K562 (cell line): ENCODE measurements around the gene KCTD4. TPM values are rescaled to one million over a fixed set of nuclear protein-coding genes. Genes with fewer than 3 reads are reported as not detected.

Experiments used
- ATAC-seq: fragments of 200-7000 bp; cut with Tn5 transposase; 3 replicates; pipeline ENCODE4 v1.9.1; 2020; ENCODE audit warnings: moderate library complexity
- BruUV-seq: library from RNA; stranded (reverse); fragments of 400-500 nt; replicated peaks from 2 replicates; lab custom pipeline; 2021; lab: Mats Ljungman, UMichigan
- CTCF ChIA-PET: fragments of 300-600 bp; formaldehyde crosslinking; extraction: SDS; loops from one replicate; lab custom pipeline; 2021; ENCODE audit warnings: low intra/inter-chr PET ratio; lab: Yijun Ruan, JAX
- POLR2A ChIA-PET: fragments of 300-600, 350-650 bp; sonication (Branson Sonifier 250); formaldehyde crosslinking; extraction: SDS; loops from one replicate; lab custom pipeline; 2021; ENCODE audit warnings: antibody characterized with exemption, inconsistent platforms; lab: Yijun Ruan, JAX
- DNase-seq, 4 experiments: peaks; one replicate each; pipeline versions ENCODE4 v3.0.0 to v3.0.0-alpha.2; 2011 to 2018; ENCODE audit warnings: low spot score in 3 of 4, mixed read lengths in 3 of 4; ENCODE audit errors: extremely low read depth in 1 of 4
- FAIRE-seq: peaks from 2 replicates; lab custom pipeline; 2011; peaks lifted over from hg19 to GRCh38; lab: Jason Lieb, UNC
- H2AFZ ChIP-seq: 2 replicates; pipeline ENCODE4 v1.6.0; 2011; ENCODE audit warnings: low read depth, low read length, control low read depth, inconsistent platforms
- H3K27ac ChIP-seq: fragments of 200-600 bp; 3 replicates; pipeline ENCODE4 v1.8.0; 2011; ENCODE audit warnings: low read depth, mild to moderate bottlenecking, control low read depth, inconsistent platforms, low read length, moderate library complexity, mixed read lengths; ENCODE audit errors: extremely low read depth
- H3K27me3 ChIP-seq, 2 experiments: fragments of 300-600 bp in 1 of 2; 2 replicates in 1 of 2; 3 replicates in 1 of 2; pipeline versions ENCODE4 v1.6.0 to v1.8.0; 2011; ENCODE audit warnings: inconsistent platforms in 2 of 2, low read length in 2 of 2, mild to moderate bottlenecking in 1 of 2, mixed read lengths in 1 of 2, moderate library complexity in 1 of 2; ENCODE audit not compliant: control insufficient read depth in 2 of 2, insufficient read depth in 2 of 2
- H3K36me3 ChIP-seq: fragments of 300-600 bp; 3 replicates; pipeline ENCODE4 v1.8.0; 2011; ENCODE audit warnings: mild to moderate bottlenecking, low read length, inconsistent platforms; ENCODE audit not compliant: control insufficient read depth, insufficient read depth
- H3K4me1 ChIP-seq, 2 experiments: fragments of 200-600 bp in 1 of 2; replicated peaks in 1 of 2; 2 replicates in 1 of 2; 3 replicates in 1 of 2; pipeline versions ENCODE4 v1.5.1 to v1.8.0; 2011; ENCODE audit warnings: inconsistent platforms in 2 of 2, low read length in 2 of 2, mild to moderate bottlenecking in 1 of 2, mixed read lengths in 1 of 2, moderate library complexity in 1 of 2; ENCODE audit not compliant: control insufficient read depth in 2 of 2, insufficient read depth in 2 of 2
- H3K4me2 ChIP-seq: 2 replicates; pipeline ENCODE4 v1.6.1; 2011; ENCODE audit warnings: low read length, control low read depth, inconsistent platforms, mixed read lengths; ENCODE audit not compliant: insufficient read depth
- H3K4me3 ChIP-seq: fragments of 200-600 bp; sonication (generic), shearing (Covaris generic); 2 replicates; pipeline ENCODE4 v1.5.1; 2016; ENCODE audit warnings: control low read depth, inconsistent platforms
- H3K79me2 ChIP-seq: fragments of 200-600 bp; 3 replicates; pipeline ENCODE4 v1.8.0; 2011; ENCODE audit warnings: low read length, inconsistent platforms; ENCODE audit not compliant: control insufficient read depth, insufficient read depth
- H3K9ac ChIP-seq, 2 experiments: 2 replicates each; pipeline versions ENCODE4 v1.6.0 to v1.6.1; 2011; ENCODE audit warnings: low read depth in 2 of 2, low read length in 2 of 2, control low read depth in 1 of 2, inconsistent platforms in 1 of 2, mild to moderate bottlenecking in 1 of 2, mixed read lengths in 1 of 2; ENCODE audit not compliant: insufficient read depth in 1 of 2
- H3K9me1 ChIP-seq: one replicate; pipeline ENCODE4 v1.6.0; 2011; ENCODE audit warnings: inconsistent platforms, mild to moderate bottlenecking, low read length, moderate library complexity; ENCODE audit not compliant: control insufficient read depth, insufficient read depth
- H3K9me3 ChIP-seq: replicated peaks from 2 replicates; pipeline ENCODE4 v1.5.1; 2011; ENCODE audit warnings: low read depth, low read length, inconsistent platforms; ENCODE audit not compliant: control insufficient read depth, insufficient read depth
- H4K20me1 ChIP-seq: replicated peaks from 2 replicates; pipeline ENCODE4 v1.6.1; 2011; ENCODE audit warnings: low read length, inconsistent platforms, mixed read lengths; ENCODE audit not compliant: control insufficient read depth, insufficient read depth
- HSF4 ChIP-seq: fragments of 250-450 bp; sonication (Bioruptor Pico); IDR thresholded peaks from 2 replicates; pipeline ENCODE4 v2.1.2; 2022; ENCODE audit warnings: mild to moderate bottlenecking, moderate library complexity, borderline replicate concordance
- MCM7 ChIP-seq, 2 experiments: fragments of 450-650 bp; IDR thresholded peaks; 2 replicates each; pipeline ENCODE4 v1.6.1; 2016 to 2018
- NCOR1 ChIP-seq: fragments of 450-650 bp; IDR thresholded peaks from 2 replicates; pipeline ENCODE4 v1.6.1; 2016; ENCODE audit warnings: mild to moderate bottlenecking, moderate library complexity
- RAD21 ChIP-seq, 2 experiments: fragments of 250-450 bp in 1 of 2; fragments of 450-650 bp in 1 of 2; sonication (Bioruptor Pico) in 1 of 2; formaldehyde crosslinking in 1 of 2; IDR thresholded peaks in 1 of 2; conservative IDR thresholded peaks in 1 of 2; 2 replicates each; pipeline versions ENCODE4 v1.4.0 to v1.8.0; 2020 to 2022; ENCODE audit warnings: mild to moderate bottlenecking in 2 of 2, moderate library complexity in 1 of 2
- SMAD1 ChIP-seq: fragments of 150-350 bp; IDR thresholded peaks from 2 replicates; pipeline ENCODE4 v1.6.1; 2014; ENCODE audit warnings: low read length, low read depth; ENCODE audit not compliant: partially characterized antibody
- ZNF174 ChIP-seq: fragments of 250-450 bp; sonication (Bioruptor Pico); IDR thresholded peaks from 2 replicates; pipeline ENCODE4 v1.4.0; 2020; ENCODE audit warnings: mild to moderate bottlenecking
- ZNF282 ChIP-seq: sonication (generic); formaldehyde crosslinking; IDR thresholded peaks from 2 replicates; pipeline ENCODE4 v1.8.1; 2023; ENCODE audit warnings: missing genetic modification reagents
- WGBS: fragments of 100-300 bp; shearing (Covaris generic); methylation state at CpG from one replicate; pipeline ENCODE4 v1.1.6; 2016; ENCODE audit warnings: low coverage, mixed read lengths; ENCODE audit not compliant: insufficient coverage; ENCODE audit errors: missing lambda C conversion rate; 5-methylcytosine and 5-hydroxymethylcytosine counted together
- in situ Hi-C: fragments of 300-500 bp; cut with MboI; formaldehyde crosslinking; loops from 4 replicates; pipeline ENCODE4 v1.15.0; 2018; ENCODE audit warnings: inconsistent platforms, mixed read lengths
- intact Hi-C: fragments of 100-400 bp; cut with micrococcal nuclease; formaldehyde crosslinking; loops from 2 replicates; pipeline ENCODE4 v1.14.2; 2022
- polyA plus RNA-seq, 8 experiments: library from polyadenylated mRNA; depleted of rRNA in 4 of 8; stranded (reverse) in 5 of 8; unstranded in 3 of 8; fragments of >200 nt; fragmentation: Nextera tagmentation in 2 of 8; fragmentation: Illumina TruSeq in 1 of 8; extraction: Ambion mirVana in 2 of 8; extraction: Trizol in 1 of 8; gene quantifications; 2 replicates each; pipeline versions ENCODE4 v1.2.1 to v1.2.3, GENCODE V29; 2011 to 2014; ENCODE audit warnings: inconsistent platforms in 1 of 8, missing spikeins in 1 of 8
- total RNA-seq, 7 experiments: library from RNA; depleted of rRNA in 6 of 7; stranded (reverse); fragments of >200 nt in 6 of 7; fragmentation: Illumina TruSeq in 2 of 7; extraction: Trizol in 2 of 7; gene quantifications; 2 replicates each; pipeline versions ENCODE4 v1.2.1 to v1.2.3, GENCODE V29; 2011 to 2021; ENCODE audit warnings: low replicate concordance in 1 of 7
- TF ChIP-seq, protein P1 (sequence below), 2 experiments: fragments of 200-800 bp in 1 of 2; sonication (Bioruptor generic) in 1 of 2; sonication (generic) in 1 of 2; formaldehyde crosslinking in 1 of 2; IDR thresholded peaks in 1 of 2; conservative IDR thresholded peaks in 1 of 2; 2 replicates each; pipeline versions ENCODE4 v1.5.0 to v1.6.1; 2016 to 2020; ENCODE audit warnings: missing compliant biosample characterization in 1 of 2, missing genetic modification characterization in 1 of 2, missing genetic modification reagents in 1 of 2
- TF ChIP-seq, protein P2 (sequence below): fragments of 250-450 bp; sonication (Bioruptor Pico); IDR thresholded peaks from 2 replicates; pipeline ENCODE4 v1.5.0; 2021; ENCODE audit warnings: mild to moderate bottlenecking, borderline replicate concordance
- TF ChIP-seq, protein P3 (sequence below), 2 experiments: fragments of 450-650 bp in 1 of 2; sonication (generic) in 1 of 2; formaldehyde crosslinking in 1 of 2; IDR thresholded peaks in 1 of 2; conservative IDR thresholded peaks in 1 of 2; 2 replicates each; pipeline versions ENCODE4 v1.6.1 to v1.8.1; 2016 to 2023; ENCODE audit warnings: mild to moderate bottlenecking in 2 of 2, moderate library complexity in 2 of 2, inconsistent platforms in 1 of 2, missing genetic modification reagents in 1 of 2
- TF ChIP-seq, protein P4 (sequence below): sonication (generic); IDR thresholded peaks from 2 replicates; pipeline ENCODE4 v1.6.1; 2016
- TF ChIP-seq, protein P5 (sequence below): sonication (generic); formaldehyde crosslinking; IDR thresholded peaks from 2 replicates; pipeline ENCODE4 v1.8.0; 2022; ENCODE audit warnings: mild to moderate bottlenecking, missing genetic modification reagents, borderline replicate concordance

The KCTD4 gene
- total and polyA plus RNA-seq, 9 of the 15 experiments (the other 6 are each of a cell fraction or from before 2014, with no cell fraction given) = not detected

DNA sequence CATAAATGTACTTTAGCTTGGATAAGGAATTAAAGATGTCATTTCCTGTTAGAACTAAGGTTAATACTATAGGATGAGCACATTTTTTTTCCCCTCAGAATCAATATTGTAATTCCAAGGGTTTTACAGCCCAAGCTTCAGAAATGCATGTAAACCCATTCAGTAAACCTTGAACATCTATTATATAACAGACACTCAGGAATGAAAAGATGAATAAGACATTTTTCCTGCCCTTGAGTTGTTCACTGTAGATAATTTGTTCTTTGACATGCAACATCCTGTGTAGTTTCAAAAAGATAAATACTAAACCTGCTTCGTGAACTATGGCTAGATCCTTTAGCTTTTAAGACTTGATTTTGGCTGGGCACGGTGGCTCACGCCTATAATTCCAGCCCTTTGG lies 21.7 kb upstream of the KCTD4 start:
- H3K9me1 ChIP-seq = no peaks in the 10 kb centered on the region
- intact Hi-C loops = no loop called here
- no peaks in the 10 kb centered on the region for H4K20me1 ChIP-seq
- H2AFZ ChIP-seq = no peak overlapping the region
- ATAC-seq = no peak
- CTCF ChIA-PET = no interaction called here
- DNase-seq = no peak
- no peak overlapping the region for H3K9ac ChIP-seq
- no peaks in the 10 kb centered on the region for H3K9me3 ChIP-seq
- FAIRE-seq = no peak
- H3K27me3 ChIP-seq = no peaks in the 10 kb centered on the region
- no peak overlapping the region for H3K4me2 ChIP-seq
- POLR2A ChIA-PET = no interaction called here
- H3K79me2 ChIP-seq = peaks cover 5% of the 10 kb centered on the region; the same call in 1 of the 3 replicates
- no peak overlapping the region for H3K4me3 ChIP-seq
- BruUV-seq = no TSS peak
- 89% methylated on average over 3 of the region's 3 CpGs for WGBS
- H3K36me3 ChIP-seq = no peaks in the 10 kb centered on the region
- H3K27ac ChIP-seq = no peak overlapping the region
- no peaks in the 10 kb centered on the region; a peak in 1 of 5 replicates for H3K4me1 ChIP-seq
- in situ Hi-C loops = no loop called here
- TF ChIP-seq HSF4 (CRISPR knock-in tag) (no peak), NCOR1 (no peak), ZNF282 (no peak), SMAD1 (no peak), MCM7 (IDR thresholded peaks at IDR 0.05) (no peak), RAD21 (CRISPR knock-in tag; conservative IDR thresholded peaks at IDR 0.05 in 1 of 2, IDR thresholded peaks at IDR 0.05 in 1 of 2) (no peak), ZNF174 (CRISPR knock-in tag) (no peak)
- TF ChIP-seq, protein P1, sequence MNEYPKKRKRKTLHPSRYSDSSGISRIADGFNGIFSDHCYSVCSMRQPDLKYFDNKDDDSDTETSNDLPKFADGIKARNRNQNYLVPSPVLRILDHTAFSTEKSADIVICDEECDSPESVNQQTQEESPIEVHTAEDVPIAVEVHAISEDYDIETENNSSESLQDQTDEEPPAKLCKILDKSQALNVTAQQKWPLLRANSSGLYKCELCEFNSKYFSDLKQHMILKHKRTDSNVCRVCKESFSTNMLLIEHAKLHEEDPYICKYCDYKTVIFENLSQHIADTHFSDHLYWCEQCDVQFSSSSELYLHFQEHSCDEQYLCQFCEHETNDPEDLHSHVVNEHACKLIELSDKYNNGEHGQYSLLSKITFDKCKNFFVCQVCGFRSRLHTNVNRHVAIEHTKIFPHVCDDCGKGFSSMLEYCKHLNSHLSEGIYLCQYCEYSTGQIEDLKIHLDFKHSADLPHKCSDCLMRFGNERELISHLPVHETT (CRISPR knock-in tag; conservative IDR thresholded peaks at IDR 0.05 in 1 of 2, IDR thresholded peaks at IDR 0.05 in 1 of 2) = no peak
- TF ChIP-seq, protein P2, sequence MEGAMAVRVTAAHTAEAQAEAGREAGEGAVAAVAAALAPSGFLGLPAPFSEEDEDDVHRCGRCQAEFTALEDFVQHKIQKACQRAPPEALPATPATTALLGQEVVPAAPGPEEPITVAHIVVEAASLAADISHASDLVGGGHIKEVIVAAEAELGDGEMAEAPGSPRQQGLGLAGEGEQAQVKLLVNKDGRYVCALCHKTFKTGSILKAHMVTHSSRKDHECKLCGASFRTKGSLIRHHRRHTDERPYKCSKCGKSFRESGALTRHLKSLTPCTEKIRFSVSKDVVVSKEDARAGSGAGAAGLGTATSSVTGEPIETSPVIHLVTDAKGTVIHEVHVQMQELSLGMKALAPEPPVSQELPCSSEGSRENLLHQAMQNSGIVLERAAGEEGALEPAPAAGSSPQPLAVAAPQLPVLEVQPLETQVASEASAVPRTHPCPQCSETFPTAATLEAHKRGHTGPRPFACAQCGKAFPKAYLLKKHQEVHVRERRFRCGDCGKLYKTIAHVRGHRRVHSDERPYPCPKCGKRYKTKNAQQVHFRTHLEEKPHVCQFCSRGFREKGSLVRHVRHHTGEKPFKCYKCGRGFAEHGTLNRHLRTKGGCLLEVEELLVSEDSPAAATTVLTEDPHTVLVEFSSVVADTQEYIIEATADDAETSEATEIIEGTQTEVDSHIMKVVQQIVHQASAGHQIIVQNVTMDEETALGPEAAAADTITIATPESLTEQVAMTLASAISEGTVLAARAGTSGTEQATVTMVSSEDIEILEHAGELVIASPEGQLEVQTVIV (CRISPR knock-in tag) = no peak
- TF ChIP-seq, protein P3, sequence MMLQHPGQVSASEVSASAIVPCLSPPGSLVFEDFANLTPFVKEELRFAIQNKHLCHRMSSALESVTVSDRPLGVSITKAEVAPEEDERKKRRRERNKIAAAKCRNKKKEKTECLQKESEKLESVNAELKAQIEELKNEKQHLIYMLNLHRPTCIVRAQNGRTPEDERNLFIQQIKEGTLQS (IDR thresholded peaks at IDR 0.05) = no peak
- TF ChIP-seq, protein P3 (CRISPR knock-in tag; conservative IDR thresholded peaks at IDR 0.05) = no peak
- TF ChIP-seq, protein P4, sequence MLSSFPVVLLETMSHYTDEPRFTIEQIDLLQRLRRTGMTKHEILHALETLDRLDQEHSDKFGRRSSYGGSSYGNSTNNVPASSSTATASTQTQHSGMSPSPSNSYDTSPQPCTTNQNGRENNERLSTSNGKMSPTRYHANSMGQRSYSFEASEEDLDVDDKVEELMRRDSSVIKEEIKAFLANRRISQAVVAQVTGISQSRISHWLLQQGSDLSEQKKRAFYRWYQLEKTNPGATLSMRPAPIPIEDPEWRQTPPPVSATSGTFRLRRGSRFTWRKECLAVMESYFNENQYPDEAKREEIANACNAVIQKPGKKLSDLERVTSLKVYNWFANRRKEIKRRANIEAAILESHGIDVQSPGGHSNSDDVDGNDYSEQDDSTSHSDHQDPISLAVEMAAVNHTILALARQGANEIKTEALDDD = no peak
- TF ChIP-seq, protein P5, sequence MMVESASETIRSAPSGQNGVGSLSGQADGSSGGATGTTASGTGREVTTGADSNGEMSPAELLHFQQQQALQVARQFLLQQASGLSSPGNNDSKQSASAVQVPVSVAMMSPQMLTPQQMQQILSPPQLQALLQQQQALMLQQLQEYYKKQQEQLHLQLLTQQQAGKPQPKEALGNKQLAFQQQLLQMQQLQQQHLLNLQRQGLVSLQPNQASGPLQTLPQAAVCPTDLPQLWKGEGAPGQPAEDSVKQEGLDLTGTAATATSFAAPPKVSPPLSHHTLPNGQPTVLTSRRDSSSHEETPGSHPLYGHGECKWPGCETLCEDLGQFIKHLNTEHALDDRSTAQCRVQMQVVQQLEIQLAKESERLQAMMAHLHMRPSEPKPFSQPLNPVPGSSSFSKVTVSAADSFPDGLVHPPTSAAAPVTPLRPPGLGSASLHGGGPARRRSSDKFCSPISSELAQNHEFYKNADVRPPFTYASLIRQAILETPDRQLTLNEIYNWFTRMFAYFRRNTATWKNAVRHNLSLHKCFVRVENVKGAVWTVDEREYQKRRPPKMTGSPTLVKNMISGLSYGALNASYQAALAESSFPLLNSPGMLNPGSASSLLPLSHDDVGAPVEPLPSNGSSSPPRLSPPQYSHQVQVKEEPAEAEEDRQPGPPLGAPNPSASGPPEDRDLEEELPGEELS (CRISPR knock-in tag) = no peak
